CMK (cell line): ENCODE results near the gene ABLIM2.

Source experiments
- DNase-seq: peaks from one replicate; pipeline ENCODE4 v3.0.0-alpha.2; 2010; ENCODE audit warnings: low read depth

The ABLIM2 gene

GRCh38 chr4:8001564-8002355 lies 156.9 kb downstream of the ABLIM2 start:
- no peak for DNase-seq

- DNase-seq: no peak
Observed at GRCh38 chr4:8000721-8001491, 157.7 kb downstream of the ABLIM2 start.

DNA sequence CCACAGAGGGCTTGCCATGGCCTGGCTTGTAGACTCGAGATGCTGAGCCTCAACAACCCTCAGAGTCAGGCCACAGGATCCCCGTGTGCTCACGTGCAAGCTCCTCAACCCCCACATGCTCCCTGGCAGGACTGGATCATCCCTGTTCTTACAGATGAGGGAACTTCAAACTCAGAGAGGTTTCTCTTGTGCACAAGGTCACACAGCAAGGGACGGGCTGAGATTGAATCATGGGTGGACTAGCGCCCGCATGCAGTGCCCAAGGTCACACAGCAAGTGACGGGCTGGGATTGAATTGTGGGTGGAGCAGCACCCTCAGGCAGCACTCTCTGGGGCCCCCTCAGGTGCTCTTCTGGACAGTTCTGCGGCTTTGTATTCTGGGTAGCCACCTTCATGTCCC lies 158.4 kb downstream of the ABLIM2 start:
- no peak for DNase-seq

GRCh38 chr4:7999695-8000094 lies 158.9 kb downstream of the ABLIM2 start:
- no peak for DNase-seq

- no peak for DNase-seq
Observed at GRCh38 chr4:7999279-7999678, 159.3 kb downstream of the ABLIM2 start.

GRCh38 chr4:7998447-7998846 lies 160.2 kb downstream of the ABLIM2 start:
- DNase-seq: no peak

DNA sequence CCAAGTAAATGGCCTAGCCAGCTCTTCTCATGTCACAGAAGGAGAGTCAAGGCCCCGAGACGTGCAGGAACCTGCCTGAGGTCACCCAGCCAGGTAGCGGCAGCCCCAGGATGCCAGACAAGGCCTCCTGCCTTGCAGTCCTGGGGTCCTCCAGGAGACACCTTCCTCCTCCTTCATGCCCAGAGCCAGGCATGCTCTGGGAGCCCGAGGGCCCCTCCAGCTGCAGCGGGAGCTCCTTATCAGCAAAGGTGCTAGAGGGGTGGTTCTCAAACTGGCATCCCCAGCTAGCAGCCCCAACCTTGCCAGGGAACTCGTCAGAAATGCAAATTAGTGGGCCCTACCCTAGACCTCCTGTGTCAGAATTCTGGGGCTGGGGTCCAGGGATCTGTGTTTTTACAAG lies 162.7 kb downstream of the ABLIM2 start:
- no peak for DNase-seq

- no peak for DNase-seq
Observed at GRCh38 chr4:7995135-7995534, 163.5 kb downstream of the ABLIM2 start.

GRCh38 chr4:7993671-7994070 lies 164.9 kb downstream of the ABLIM2 start:
- DNase-seq: no peak

DNA sequence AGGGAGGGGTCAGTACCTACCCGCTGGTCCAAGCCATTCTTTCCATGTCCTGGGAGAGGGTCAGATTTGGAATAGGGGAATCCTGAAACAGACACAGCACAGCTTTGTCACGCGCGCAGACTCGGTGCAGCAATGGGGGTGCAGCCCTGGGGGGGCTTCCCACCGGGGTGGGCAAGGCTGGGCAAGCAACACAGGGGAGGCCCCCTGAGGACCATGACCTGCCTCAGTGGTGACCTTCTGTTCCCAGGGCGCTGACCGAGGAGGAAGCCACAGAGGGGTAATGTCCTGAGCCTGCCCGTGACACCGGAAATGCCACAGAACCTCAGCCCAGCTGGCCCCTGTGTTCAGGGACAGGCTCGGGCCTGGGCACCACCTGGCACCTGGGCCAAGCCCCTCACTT lies 165.8 kb downstream of the ABLIM2 start:
- no peak for DNase-seq

DNA sequence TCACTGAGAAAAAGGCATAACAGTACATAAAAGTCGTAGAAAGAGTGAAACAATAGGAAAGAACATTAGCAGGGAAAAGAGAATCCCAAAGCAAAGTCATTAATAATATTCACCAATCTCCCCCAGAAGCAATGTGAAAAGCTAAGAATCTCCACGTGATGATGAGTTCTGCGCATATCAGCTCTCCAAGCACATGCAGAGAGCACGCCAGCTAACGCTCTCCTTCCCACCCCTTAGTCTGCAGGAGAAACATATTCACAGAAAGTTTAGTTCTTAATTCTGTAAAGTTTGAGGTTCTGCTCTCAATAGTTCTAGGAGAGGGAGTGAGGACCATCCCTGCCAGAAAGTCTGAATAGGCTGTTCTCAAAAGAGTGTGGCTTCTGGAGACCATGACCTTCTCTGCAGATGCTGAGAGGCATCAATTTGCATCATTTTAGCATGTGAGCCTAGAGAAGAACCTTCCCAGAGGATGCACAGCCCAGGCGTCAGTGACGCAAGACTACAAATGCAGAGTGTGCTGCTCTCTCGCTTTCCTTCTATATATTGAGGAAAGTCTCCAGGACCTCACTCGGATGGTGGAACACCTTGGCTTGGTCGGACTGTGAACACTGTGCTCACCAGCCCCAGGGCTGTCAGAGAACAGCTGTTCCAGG lies 167.7 kb downstream of the ABLIM2 start:
- no peak for DNase-seq

GRCh38 chr4:7989654-7990053 lies 169.0 kb downstream of the ABLIM2 start:
- DNase-seq: no peak

DNA sequence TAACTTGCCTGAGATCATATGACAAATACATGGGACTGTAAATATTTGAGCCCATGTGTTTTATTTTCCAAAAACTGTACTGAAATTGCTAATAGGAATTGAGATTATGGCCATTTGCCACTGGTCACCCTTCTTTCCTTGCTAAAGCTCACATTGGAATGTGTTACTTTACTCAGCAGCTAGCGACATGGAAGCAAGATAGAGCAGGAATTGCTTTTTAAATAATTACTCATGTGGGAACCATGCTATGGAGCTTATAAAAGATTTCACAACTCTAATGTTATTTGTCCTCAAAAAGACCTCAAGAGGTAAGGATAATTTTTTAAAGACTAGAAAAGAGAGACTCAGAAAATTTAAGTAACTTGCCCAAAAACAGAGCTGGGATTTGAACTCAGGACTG lies 170.2 kb downstream of the ABLIM2 start:
- DNase-seq: no peak

DNA sequence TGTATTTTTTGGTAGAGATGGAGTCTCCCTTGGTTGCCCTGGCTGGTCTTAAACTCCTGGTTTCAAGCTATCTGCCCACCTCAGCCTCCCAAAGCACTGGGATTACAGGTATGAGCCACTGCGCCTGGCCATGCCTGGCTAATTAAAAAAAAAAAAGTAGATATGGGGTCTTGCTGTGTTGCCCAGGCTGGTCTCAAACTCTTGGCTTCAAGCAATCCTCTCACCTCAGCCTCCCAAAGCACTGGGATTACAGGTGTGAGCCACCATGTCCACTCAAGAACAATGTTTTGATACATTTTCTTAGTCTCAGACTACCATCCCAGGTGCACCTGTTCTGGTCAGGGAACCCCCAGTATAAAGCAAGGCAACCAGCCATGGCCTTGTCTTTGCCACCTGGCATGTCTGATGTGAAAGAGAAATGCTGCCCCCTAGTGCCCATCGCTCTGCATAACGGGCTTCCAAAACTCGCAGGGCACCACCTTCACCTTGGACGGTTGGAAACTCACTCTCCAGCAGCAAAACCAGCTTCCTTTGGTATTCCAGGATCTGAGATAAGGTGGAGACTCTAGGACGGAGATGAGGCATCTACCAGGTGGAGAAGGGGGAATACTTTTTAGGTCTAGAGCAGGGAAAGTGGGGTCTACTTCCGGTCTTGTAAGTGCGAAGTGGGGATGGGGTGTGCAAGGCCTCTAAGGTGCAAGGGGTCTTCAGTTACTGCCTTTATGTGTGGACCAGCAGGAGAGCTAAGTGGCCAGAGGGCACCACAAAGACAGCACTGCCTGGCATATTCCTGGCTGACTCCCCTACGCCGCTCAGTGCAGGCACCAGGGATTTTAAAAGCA lies 171.2 kb downstream of the ABLIM2 start:
- DNase-seq: no peak

- DNase-seq: no peak
Observed at GRCh38 chr4:7985891-7986441, 172.6 kb downstream of the ABLIM2 start.

DNA sequence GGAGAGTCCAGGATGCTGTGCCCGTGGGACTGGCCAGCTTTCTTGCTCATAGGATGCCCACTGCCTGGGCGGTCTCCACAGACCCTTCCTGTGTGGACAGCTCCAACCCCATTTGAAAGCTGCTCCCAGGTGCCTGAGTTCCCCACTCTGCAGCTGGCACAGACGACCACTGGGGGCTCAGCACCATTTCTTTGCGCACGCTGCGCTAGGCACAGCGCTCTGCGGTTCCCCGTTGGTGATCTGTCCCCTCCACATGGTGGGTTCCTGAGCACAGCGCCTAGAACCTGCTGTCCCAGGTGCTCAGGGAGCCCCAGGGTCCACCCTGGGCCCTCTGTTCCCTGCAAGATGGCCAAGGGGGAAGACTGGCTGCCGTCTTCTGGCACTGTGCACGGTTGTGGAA lies 173.5 kb downstream of the ABLIM2 start:
- DNase-seq: no peak

DNA sequence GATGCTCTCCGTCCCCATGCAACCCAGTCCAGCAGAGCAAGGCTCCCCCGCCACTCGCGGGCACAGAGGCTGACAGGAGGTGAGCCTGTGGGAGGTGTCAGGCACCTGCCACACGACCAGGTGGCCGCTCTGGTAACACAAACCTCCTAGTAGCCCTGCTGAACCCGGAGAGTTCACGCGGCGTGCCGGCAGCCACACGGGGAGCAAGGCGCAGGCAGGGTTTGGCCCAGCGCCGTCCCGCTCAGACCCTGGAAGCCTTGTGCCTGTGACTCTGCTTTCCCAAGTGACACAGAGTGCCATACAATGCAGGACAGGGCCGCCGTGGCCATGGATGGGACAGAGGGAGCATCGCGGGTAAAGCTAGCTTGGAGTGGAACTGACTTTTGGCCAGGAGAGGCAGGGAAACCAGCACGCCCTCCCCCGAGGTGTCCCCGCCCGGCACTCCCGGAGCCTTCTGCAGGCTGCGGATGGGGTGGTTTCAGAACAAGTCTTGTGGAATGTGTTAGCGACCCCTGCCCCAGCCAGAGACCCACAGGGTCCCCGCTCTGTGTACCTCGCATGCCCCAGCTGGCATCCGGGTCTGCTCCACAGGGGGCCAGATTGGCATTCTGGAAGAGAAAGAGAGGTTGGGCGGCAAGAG lies 174.2 kb downstream of the ABLIM2 start:
- DNase-seq: no peak

DNA sequence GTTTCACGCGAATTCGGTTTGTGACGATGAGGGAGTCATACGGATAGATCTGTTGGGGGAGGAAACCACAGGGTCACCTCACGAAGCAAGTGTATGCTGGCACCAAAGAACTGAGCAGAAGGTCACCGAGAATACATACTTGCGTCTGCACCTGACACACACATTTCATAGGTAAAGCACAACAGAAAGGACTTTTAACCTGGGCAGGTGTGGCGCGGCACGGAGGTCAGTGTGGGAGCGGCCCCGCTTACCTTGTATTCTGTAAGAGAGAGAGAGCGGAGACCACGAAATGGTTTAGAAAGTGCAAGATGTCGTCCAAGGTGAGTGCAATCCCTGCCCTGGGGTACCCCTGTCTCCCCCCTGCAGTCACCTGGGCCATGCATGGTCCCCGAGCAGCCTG lies 175.3 kb downstream of the ABLIM2 start:
- no peak for DNase-seq

DNA sequence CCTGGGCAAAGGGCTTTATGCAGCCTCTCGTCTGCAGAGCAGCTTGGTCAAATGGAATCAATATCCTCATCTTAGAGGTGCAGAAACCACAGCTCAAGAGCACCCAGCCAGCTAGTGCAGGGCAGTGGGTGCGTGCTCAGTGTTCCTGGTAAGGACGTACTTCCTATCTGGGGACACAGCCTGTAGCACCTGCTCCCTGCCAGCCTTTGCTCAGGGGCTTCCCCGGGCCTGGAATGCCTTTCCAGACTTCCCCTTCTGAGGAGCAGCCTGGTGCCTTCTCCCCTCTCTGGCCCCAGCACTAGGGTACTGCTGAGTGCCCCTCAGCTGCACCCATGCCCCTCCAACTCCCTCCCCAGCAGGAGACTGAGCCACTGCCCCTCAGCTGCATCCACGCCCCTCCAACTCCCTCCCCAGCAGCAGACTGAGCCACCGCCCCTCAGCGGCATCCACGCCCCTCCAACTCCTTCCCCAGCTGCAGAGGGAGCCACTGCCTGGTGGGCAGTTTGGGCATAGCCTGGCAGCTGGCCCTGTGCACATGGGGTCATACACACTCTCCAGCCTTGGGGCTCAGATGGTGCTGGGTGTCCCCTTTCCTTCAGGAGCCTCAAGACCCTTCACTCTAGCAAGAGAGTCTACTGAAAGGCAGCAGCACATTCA lies 176.7 kb downstream of the ABLIM2 start:
- DNase-seq: no peak

- no peak for DNase-seq
Observed at GRCh38 chr4:7980036-7980435, 178.6 kb downstream of the ABLIM2 start.

DNA sequence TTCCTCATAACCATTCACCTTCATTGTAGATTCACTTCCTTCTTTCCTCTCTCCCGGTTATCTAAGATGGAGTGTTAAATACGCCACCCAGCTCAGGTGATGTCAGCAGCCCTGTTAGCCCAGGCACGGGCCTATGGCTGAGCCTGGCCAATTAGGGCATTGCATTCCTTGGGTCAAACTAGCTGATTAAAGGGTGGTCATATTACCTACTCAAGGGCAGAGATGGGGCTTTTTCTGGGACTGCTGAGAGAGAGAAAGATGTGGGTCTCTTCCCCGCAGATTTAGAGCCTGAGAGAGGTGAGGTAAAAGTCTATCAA lies 179.0 kb downstream of the ABLIM2 start:
- no peak for DNase-seq
